Prostate gland (tissue), 2 donors: Measurements from ENCODE around the gene CFD.

Experiments
- POLR2A ChIP-seq: fragments of 450-650 bp; IDR thresholded peaks from one replicate; pipeline ENCODE4 v1.6.1; 2016; ENCODE audit warnings: antibody characterized with exemption, mild to moderate bottlenecking
- TF ChIP-seq, protein P1 (sequence below), 4 experiments: fragments of 200-600 bp in 2 of 4; fragments of 450-650 bp in 2 of 4; sonication (generic) in 2 of 4; IDR thresholded peaks; 1 replicate in 3 of 4; 2 replicates in 1 of 4; pipeline ENCODE4 v1.5.1; 2016 to 2019; ENCODE audit warnings: antibody characterized with exemption in 4 of 4, mild to moderate bottlenecking in 2 of 4, moderate library complexity in 2 of 4

GRCh38 chr19:870314-870713 lies 10.8 kb downstream of the CFD start:
- TF ChIP-seq, protein P1, sequence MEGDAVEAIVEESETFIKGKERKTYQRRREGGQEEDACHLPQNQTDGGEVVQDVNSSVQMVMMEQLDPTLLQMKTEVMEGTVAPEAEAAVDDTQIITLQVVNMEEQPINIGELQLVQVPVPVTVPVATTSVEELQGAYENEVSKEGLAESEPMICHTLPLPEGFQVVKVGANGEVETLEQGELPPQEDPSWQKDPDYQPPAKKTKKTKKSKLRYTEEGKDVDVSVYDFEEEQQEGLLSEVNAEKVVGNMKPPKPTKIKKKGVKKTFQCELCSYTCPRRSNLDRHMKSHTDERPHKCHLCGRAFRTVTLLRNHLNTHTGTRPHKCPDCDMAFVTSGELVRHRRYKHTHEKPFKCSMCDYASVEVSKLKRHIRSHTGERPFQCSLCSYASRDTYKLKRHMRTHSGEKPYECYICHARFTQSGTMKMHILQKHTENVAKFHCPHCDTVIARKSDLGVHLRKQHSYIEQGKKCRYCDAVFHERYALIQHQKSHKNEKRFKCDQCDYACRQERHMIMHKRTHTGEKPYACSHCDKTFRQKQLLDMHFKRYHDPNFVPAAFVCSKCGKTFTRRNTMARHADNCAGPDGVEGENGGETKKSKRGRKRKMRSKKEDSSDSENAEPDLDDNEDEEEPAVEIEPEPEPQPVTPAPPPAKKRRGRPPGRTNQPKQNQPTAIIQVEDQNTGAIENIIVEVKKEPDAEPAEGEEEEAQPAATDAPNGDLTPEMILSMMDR (IDR thresholded peaks at IDR 0.05) = no peak
- TF ChIP-seq POLR2A = no peak
